ENCODE data around the gene DCXR. TPM values are rescaled to one million over a fixed set of nuclear protein-coding genes. Genes with fewer than 3 reads are reported as not detected.

The DCXR gene
- total RNA-seq, 1 experiment from 2014 or later = 306 TPM

GRCh38 chr17:82029391-82029790, 8.1 kb downstream of the DCXR start:
- Histone ChIP-seq H3K4me1 (ENCODE audit: control insufficient read depth in 1 of 2, insufficient read depth in 2 of 2, low read length in 2 of 2) (peaks cover 12 to 39% of the 10 kb centered on the region in 2 experiments; a peak in 3 of 4 replicates), H4K20me1 (ENCODE audit: insufficient read depth) (no peaks in the 10 kb centered on the region), H3K4me2 (ENCODE audit: low read length) (no peak overlapping the region), H2AFZ (ENCODE audit: low read depth, low read length, poor library complexity, severe bottlenecking) (no peak overlapping the region), H3K27ac (ENCODE audit: low read depth, low read length) (no peak overlapping the region; the same call in 1 of the 2 replicates), H3K9ac (ENCODE audit: low read length) (no peak overlapping the region), H3K36me3 (ENCODE audit: control insufficient read depth in 1 of 2, insufficient read depth in 2 of 2, low read length in 2 of 2) (no peaks in the 10 kb centered on the region; a peak in 1 of 4 replicates), H3K9me2 (ENCODE audit: insufficient read depth) (no peaks in the 10 kb centered on the region), H3K4me3 (replicated peaks in 1 of 2; ENCODE audit: low read depth in 1 of 2, low read length in 2 of 2) (no peak overlapping the region), H3K79me2 (ENCODE audit: insufficient read depth, low read length) (peaks cover 11% of the 10 kb centered on the region; the same call in 1 of the 2 replicates), H3K27me3 (ENCODE audit: insufficient read depth, low read length) (no peaks in the 10 kb centered on the region), H3K9me3 (ENCODE audit: control insufficient read depth in 1 of 2, insufficient read depth in 1 of 2, low read depth in 1 of 2, low read length in 2 of 2) (no peaks in the 10 kb centered on the region)
- POLR2A ChIA-PET = interaction anchor here (1.8 kb wide), 1 partner anchor 8 kb away, joined by 4 read pairs; the partner anchor contains the start of gene DCXR
- CTCF ChIA-PET = interaction anchor here (1.2 to 3.0 kb wide), 6 partner anchors 8 to 170 kb away, joined by 3 to 39 read pairs (median 8); partner anchors contain the start of genes CENPX, DCXR, FASN and LRRC45
- TF ChIP-seq ELF1 (IDR thresholded peaks at IDR 0.05; ENCODE audit: borderline replicate concordance, low read depth) = no peak
- no peak for TF ChIP-seq MAX (IDR thresholded peaks at IDR 0.05)
- TF ChIP-seq CBX3 (IDR thresholded peaks at IDR 0.05; ENCODE audit: low read depth) = no peak
- TF ChIP-seq REST (IDR thresholded peaks at IDR 0.05; ENCODE audit: low read depth) = no peak
- TF ChIP-seq EZH2 (IDR thresholded peaks at IDR 0.05) = no peak
- no peak for TF ChIP-seq EGR1 (IDR thresholded peaks at IDR 0.05; ENCODE audit: low read depth)
- no peak for TF ChIP-seq SIN3A (IDR thresholded peaks at IDR 0.05; ENCODE audit: low read depth)
- TF ChIP-seq, protein P1, sequence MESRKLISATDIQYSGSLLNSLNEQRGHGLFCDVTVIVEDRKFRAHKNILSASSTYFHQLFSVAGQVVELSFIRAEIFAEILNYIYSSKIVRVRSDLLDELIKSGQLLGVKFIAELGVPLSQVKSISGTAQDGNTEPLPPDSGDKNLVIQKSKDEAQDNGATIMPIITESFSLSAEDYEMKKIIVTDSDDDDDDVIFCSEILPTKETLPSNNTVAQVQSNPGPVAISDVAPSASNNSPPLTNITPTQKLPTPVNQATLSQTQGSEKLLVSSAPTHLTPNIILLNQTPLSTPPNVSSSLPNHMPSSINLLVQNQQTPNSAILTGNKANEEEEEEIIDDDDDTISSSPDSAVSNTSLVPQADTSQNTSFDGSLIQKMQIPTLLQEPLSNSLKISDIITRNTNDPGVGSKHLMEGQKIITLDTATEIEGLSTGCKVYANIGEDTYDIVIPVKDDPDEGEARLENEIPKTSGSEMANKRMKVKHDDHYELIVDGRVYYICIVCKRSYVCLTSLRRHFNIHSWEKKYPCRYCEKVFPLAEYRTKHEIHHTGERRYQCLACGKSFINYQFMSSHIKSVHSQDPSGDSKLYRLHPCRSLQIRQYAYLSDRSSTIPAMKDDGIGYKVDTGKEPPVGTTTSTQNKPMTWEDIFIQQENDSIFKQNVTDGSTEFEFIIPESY (IDR thresholded peaks at IDR 0.05; ENCODE audit: extremely low read depth, insufficient replicate concordance, low read length) = no peak
- TF ChIP-seq RAD21 (IDR thresholded peaks at IDR 0.05; ENCODE audit: low read depth) = no peak
- no peak for TF ChIP-seq TCF7L2 (IDR thresholded peaks at IDR 0.05; ENCODE audit: borderline replicate concordance, extremely low read depth, insufficient read depth, insufficient read length)
- TF ChIP-seq ZFX (IDR thresholded peaks at IDR 0.05) = no peak
- no peak for TF ChIP-seq SRF (IDR thresholded peaks at IDR 0.05; ENCODE audit: low read depth)
- TF ChIP-seq ATF3 (IDR thresholded peaks at IDR 0.05) = no peak
- TF ChIP-seq YY1 (IDR thresholded peaks at IDR 0.05; ENCODE audit: extremely low read depth, insufficient replicate concordance, low read depth, low read length) = no peak
- no peak for TF ChIP-seq JUND (IDR thresholded peaks at IDR 0.05)
- TF ChIP-seq ZNF274 (IDR thresholded peaks at IDR 0.05; ENCODE audit: low read depth, low read length) = no peak
- no peak for TF ChIP-seq POLR2A (IDR thresholded peaks at IDR 0.05; ENCODE audit: borderline replicate concordance, extremely low read depth, insufficient read depth, insufficient read length)
- TF ChIP-seq POLR2AphosphoS5 (IDR thresholded peaks at IDR 0.05; ENCODE audit: low read depth, low read length) = no peak
- no peak for TF ChIP-seq SP1 (IDR thresholded peaks at IDR 0.05; ENCODE audit: low read depth)
- intact Hi-C loops (cut with micrococcal nuclease) = no loop called here
- no TSS peak for BruUV-seq (replicated peaks)
- RAD21 ChIA-PET (ENCODE audit: low non-redundant PET in 1 of 2, low total read pairs in 2 of 2, uncharacterized antibody in 2 of 2, unreplicated experiment in 2 of 2) = interaction anchor here in 1 of 2 experiments (0.6 to 0.9 kb wide), 2 partner anchors 70 to 322 kb away, joined by 3 read pairs; no protein-coding TSS in a partner anchor
- ATAC-seq (no peak), DNase-seq (ENCODE audit: low read depth, low spot score) (no peak)
